GM06990 (cell line): Measurements from ENCODE around the gene ST6GALNAC4.
"Not testable (repeated sequence)": the region's sequence is repeated elsewhere in the genome, so short reads cannot be mapped to it uniquely, and the experiment has no call there.

ENCODE experiments used
- DNase-seq: peaks from one replicate; pipeline ENCODE4 v3.0.0-alpha.2; 2011; ENCODE audit not compliant: insufficient read length; ENCODE audit errors: extremely low read depth
- H3K27me3 ChIP-seq: replicated peaks from 2 replicates; pipeline ENCODE4 v1.6.0; 2011; ENCODE audit warnings: low read length; ENCODE audit not compliant: control insufficient read depth, insufficient read depth
- H3K36me3 ChIP-seq: 2 replicates; pipeline ENCODE4 v1.5.1; 2011; ENCODE audit warnings: low read length; ENCODE audit not compliant: control insufficient read depth, insufficient read depth
- H3K4me3 ChIP-seq: replicated peaks from 2 replicates; pipeline ENCODE4 v1.5.1; 2011; ENCODE audit warnings: low read depth, mild to moderate bottlenecking, control low read depth, low read length
- CTCF ChIP-seq: IDR thresholded peaks from 2 replicates; pipeline ENCODE4 v1.5.1; 2011; ENCODE audit warnings: low read length, control low read depth, mild to moderate bottlenecking, inconsistent platforms; ENCODE audit not compliant: insufficient read depth, poor library complexity, severe bottlenecking

ST6GALNAC4 gene

GRCh38 chr9:127884427-127884911 lies 32.4 kb downstream of the ST6GALNAC4 start:
- DNase-seq = no peak
- no peaks in the 10 kb centered on the region for H3K27me3 ChIP-seq
- peaks cover 6% of the 10 kb centered on the region for H3K36me3 ChIP-seq
- H3K4me3 ChIP-seq = no peak overlapping the region
- TF ChIP-seq CTCF = no peak

GRCh38 chr9:127883959-127884358 lies 32.9 kb downstream of the ST6GALNAC4 start:
- no peak for TF ChIP-seq CTCF
- H3K4me3 ChIP-seq = no peak overlapping the region
- H3K36me3 ChIP-seq = peaks cover 6% of the 10 kb centered on the region
- no peaks in the 10 kb centered on the region for H3K27me3 ChIP-seq
- DNase-seq = no peak

- DNase-seq, H3K4me3 ChIP-seq, H3K36me3 ChIP-seq, H3K27me3 ChIP-seq: not testable (repeated sequence)
Measured at GRCh38 chr9:127881715-127882114, 35.1 kb downstream of the ST6GALNAC4 start.

GRCh38 chr9:127880143-127880542 lies 36.7 kb downstream of the ST6GALNAC4 start:
- H3K27me3 ChIP-seq = no peaks in the 10 kb centered on the region
- no peak for TF ChIP-seq CTCF
- H3K36me3 ChIP-seq = no peaks in the 10 kb centered on the region
- DNase-seq = no peak
- no peak overlapping the region for H3K4me3 ChIP-seq

GRCh38 chr9:127878652-127879390 lies 38.0 kb downstream of the ST6GALNAC4 start:
- no peak for DNase-seq
- no peak for TF ChIP-seq CTCF
- Histone ChIP-seq H3K36me3 (no peaks in the 10 kb centered on the region), H3K4me3 (no peak overlapping the region), H3K27me3 (no peaks in the 10 kb centered on the region)

- DNase-seq = no peak
- Histone ChIP-seq H3K4me3 (no peak overlapping the region), H3K27me3 (no peaks in the 10 kb centered on the region), H3K36me3 (no peaks in the 10 kb centered on the region)
- TF ChIP-seq CTCF = no peak
Measured at GRCh38 chr9:127878001-127878651, 38.7 kb downstream of the ST6GALNAC4 start.
